Thyroid gland (tissue), 4 donors: ENCODE data around the gene KIAA1549. TPM values are rescaled to one million over a fixed set of nuclear protein-coding genes. Genes with fewer than 3 reads are reported as not detected.

Source experiments
- DNase-seq, 2 donors: peaks; one replicate each; pipeline ENCODE4 v3.0.0-alpha.2; 2019
- H3K27ac ChIP-seq, 3 donors: fragments of 200-600 bp; sonication (generic); 1 replicate in 2 of 3; 2 replicates in 1 of 3; pipeline ENCODE4 v1.5.1; 2016 to 2019; ENCODE audit warnings: mild to moderate bottlenecking in 1 of 3, moderate library complexity in 1 of 3
- H3K27me3 ChIP-seq: fragments of 200-600 bp; sonication (generic); one replicate; pipeline ENCODE4 v1.5.1; 2019
- H3K36me3 ChIP-seq, 2 donors: fragments of 200-600 bp; sonication (generic); one replicate each; pipeline ENCODE4 v1.5.1; 2016 to 2019
- H3K4me1 ChIP-seq, 2 donors: fragments of 200-600 bp; sonication (generic); one replicate each; pipeline ENCODE4 v1.5.1; 2017 to 2019
- H3K4me3 ChIP-seq, 3 donors: fragments of 200-600 bp; sonication (generic); replicated peaks in 1 of 3; 1 replicate in 2 of 3; 2 replicates in 1 of 3; pipeline ENCODE4 v1.5.1; 2016; ENCODE audit warnings: mild to moderate bottlenecking in 1 of 3
- H3K9me3 ChIP-seq: fragments of 200-600 bp; sonication (generic); one replicate; pipeline ENCODE4 v1.5.1; 2017
- POLR2A ChIP-seq, 2 donors: fragments of 450-650 bp; IDR thresholded peaks; one replicate each; pipeline ENCODE4 v1.6.1; 2017; ENCODE audit warnings: antibody characterized with exemption in 2 of 2, mild to moderate bottlenecking in 2 of 2, moderate library complexity in 1 of 2
- WGBS, 2 donors: methylation state at CpG; one replicate each; pipeline ENCODE4 v1.1.5; 2017; 5-methylcytosine and 5-hydroxymethylcytosine counted together
- intact Hi-C: fragments of 100-400 bp; cut with DNase I; formaldehyde crosslinking; loops from one replicate; pipeline ENCODE4 v1.15.1; 2023
- total RNA-seq, 4 donors: library from RNA; depleted of rRNA; stranded (reverse); fragments of >200 nt; gene quantifications; one replicate each; pipeline ENCODE4 v1.2.3, GENCODE V29; 2016
- TF ChIP-seq, protein P1 (sequence below), 6 experiments: fragments of 200-600 bp in 3 of 6; fragments of 450-650 bp in 3 of 6; sonication (generic) in 3 of 6; IDR thresholded peaks; one replicate each; pipeline ENCODE4 v1.5.1; 2016 to 2019; ENCODE audit warnings: antibody characterized with exemption in 6 of 6, mild to moderate bottlenecking in 2 of 6, inconsistent platforms in 1 of 6, moderate library complexity in 1 of 6

KIAA1549 gene
- total RNA-seq, 4 donors from 2014 or later, result 1.2 to 3.9 (median 2.6) TPM

DNA sequence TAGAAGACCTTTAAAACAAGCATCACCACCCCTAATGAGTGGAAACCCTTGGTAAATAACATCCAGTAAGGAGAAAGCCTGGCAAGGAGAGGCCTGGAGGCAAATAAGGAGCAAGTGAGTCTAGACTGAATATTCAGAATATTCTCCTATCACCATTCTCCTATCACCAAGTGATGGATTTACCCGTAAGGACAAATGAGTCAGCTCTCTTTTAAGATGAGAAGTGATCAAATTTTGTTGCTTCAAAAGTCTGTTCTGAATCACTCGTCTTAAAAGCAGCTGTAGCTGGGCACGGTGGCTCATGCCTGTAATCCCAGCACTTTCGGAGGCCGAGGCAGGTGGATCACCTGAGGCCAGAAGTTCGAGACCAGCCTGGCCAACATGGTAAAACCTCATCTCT is 28.4 kb downstream of the KIAA1549 start:
- no peak overlapping the region for H3K27ac ChIP-seq
- 98 to 99% methylated on average over 6 of the region's 6 CpGs for WGBS, 2 donors
- DNase-seq, result no peak
- peaks cover 7% of the 10 kb centered on the region in 2 donors for H3K4me1 ChIP-seq
- no peaks in the 10 kb centered on the region for H3K36me3 ChIP-seq
- TF ChIP-seq POLR2A (IDR thresholded peaks at IDR 0.05), result no peak
- TF ChIP-seq, protein P1, sequence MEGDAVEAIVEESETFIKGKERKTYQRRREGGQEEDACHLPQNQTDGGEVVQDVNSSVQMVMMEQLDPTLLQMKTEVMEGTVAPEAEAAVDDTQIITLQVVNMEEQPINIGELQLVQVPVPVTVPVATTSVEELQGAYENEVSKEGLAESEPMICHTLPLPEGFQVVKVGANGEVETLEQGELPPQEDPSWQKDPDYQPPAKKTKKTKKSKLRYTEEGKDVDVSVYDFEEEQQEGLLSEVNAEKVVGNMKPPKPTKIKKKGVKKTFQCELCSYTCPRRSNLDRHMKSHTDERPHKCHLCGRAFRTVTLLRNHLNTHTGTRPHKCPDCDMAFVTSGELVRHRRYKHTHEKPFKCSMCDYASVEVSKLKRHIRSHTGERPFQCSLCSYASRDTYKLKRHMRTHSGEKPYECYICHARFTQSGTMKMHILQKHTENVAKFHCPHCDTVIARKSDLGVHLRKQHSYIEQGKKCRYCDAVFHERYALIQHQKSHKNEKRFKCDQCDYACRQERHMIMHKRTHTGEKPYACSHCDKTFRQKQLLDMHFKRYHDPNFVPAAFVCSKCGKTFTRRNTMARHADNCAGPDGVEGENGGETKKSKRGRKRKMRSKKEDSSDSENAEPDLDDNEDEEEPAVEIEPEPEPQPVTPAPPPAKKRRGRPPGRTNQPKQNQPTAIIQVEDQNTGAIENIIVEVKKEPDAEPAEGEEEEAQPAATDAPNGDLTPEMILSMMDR (IDR thresholded peaks at IDR 0.05), result no peak
- H3K9me3 ChIP-seq, result no peaks in the 10 kb centered on the region
- intact Hi-C loops, result no loop called here
- H3K27me3 ChIP-seq, result no peaks in the 10 kb centered on the region
- H3K4me3 ChIP-seq, result no peak overlapping the region

DNA sequence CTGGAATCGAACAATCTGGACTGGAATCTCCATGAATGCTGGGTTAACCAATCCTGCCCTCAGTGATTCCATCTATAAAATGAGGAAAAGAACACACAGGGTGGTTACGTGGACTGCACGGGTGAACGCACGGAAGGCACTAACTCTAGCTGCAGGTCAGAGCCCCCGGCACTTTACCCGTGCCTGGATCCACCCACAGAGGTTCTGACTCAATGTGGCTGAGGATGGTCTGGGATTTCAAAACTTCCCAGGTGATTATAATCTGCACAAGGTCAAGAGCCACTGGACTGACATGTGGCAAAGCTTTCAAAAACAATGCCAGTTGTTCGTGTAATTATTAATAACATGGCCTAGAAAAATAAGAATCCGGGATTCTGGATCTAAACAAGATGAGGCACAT is 29.2 kb downstream of the KIAA1549 start:
- intact Hi-C loops, result no loop called here
- Histone ChIP-seq H3K9me3 (no peaks in the 10 kb centered on the region), H3K36me3 (no peaks in the 10 kb centered on the region), H3K4me3 (no peak overlapping the region), H3K27me3 (no peaks in the 10 kb centered on the region), H3K4me1 (peaks cover 7% of the 10 kb centered on the region in 2 donors), H3K27ac (no peak overlapping the region)
- 71 to 75% methylated on average over 9 of the region's 9 CpGs for WGBS, 2 donors
- DNase-seq, result no peak
- TF ChIP-seq, protein P1 (IDR thresholded peaks at IDR 0.05), result no peak
- TF ChIP-seq POLR2A (IDR thresholded peaks at IDR 0.05), result no peak

DNA sequence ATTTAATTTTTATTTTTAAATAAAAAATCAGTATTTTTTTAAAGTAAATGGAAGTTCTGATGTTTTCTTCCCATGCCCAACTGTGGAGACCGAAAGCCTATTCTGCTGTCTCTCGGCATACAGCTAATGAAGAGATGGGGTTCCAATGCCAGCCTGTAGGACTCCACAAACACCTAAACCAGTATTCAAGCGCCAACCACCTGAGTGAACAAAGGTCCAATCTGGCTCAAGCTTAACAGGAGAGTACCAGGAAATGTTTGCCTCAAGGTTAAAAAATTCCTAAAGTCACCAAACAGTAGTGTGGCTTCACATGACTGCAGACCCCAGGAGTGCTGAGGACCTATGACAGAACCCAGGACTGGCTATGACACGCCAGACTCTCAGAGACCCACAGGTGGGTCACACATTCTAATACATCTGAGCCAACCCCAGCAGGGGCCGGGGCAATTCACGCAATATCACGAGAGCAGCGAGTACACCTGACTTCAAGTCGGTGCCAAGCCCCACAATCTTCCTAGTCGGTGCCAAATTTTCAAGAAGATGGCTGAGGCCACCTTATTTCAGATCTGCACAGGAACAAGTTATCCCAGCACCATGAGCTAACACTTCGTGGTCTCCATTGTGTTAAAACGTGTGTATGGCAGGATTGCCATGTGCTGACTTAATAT is 31.6 kb downstream of the KIAA1549 start:
- TF ChIP-seq, protein P1 (IDR thresholded peaks at IDR 0.05), result no peak
- intact Hi-C loops, result no loop called here
- Histone ChIP-seq H3K4me3 (no peak overlapping the region), H3K4me1 (peaks cover 7% of the 10 kb centered on the region in 2 donors), H3K27me3 (no peaks in the 10 kb centered on the region), H3K27ac (no peak overlapping the region), H3K36me3 (no peaks in the 10 kb centered on the region), H3K9me3 (no peaks in the 10 kb centered on the region)
- DNase-seq, result no peak
- 92 to 95% methylated on average over 12 of the region's 12 CpGs for WGBS, 2 donors

DNA sequence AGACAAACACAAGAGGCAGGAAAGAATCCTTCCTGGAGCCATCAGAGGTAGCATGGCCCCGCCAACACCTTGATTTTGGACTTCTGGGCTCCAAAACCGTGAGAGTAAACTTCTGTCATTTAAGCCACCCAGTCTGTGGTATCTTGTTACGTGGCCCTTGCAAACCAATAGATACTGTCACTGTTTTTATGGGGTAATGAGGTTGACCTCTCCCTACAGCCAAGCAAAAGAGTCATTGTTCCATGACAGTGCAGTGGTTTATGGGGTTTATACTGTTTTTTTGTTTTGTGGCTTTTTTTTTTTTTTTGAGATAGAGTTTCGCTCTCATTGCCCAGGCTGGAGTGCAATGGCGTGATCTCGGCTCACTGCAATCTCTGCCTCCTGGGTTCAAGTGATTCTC is 32.8 kb downstream of the KIAA1549 start:
- Histone ChIP-seq H3K4me3 (no peak overlapping the region), H3K4me1 (peaks cover 7% of the 10 kb centered on the region in 2 donors), H3K9me3 (no peaks in the 10 kb centered on the region), H3K36me3 (no peaks in the 10 kb centered on the region), H3K27me3 (no peaks in the 10 kb centered on the region), H3K27ac (no peak overlapping the region)
- 94 to 98% methylated on average over 6 of the region's 6 CpGs for WGBS, 2 donors
- no peak for DNase-seq
- TF ChIP-seq POLR2A (IDR thresholded peaks at IDR 0.05), result no peak
- TF ChIP-seq, protein P1 (IDR thresholded peaks at IDR 0.05), result no peak
- intact Hi-C loops, result no loop called here

DNA sequence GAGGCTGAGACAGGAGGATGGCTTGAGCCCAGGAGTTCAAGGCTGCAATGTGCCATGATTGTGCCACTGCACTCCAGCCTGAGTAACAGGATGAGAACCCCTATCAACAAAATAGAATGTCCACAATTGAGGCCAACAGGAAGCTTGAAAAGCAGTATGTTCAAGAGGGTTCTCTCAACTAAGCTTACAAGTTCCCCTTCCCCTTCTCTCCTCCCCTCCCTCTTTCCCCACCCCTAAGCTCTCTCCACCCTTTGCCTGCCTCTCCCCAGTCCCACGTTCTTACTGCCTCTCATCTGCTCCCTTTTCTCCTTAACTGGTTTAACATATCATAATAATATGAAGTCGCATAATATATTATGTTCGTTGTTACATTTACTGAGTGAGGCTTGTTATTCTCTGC is 35.4 kb downstream of the KIAA1549 start:
- WGBS, 2 donors, result 76 to 77% methylated on average over 3 of the region's 3 CpGs
- no peaks in the 10 kb centered on the region for H3K9me3 ChIP-seq
- no peak for TF ChIP-seq POLR2A (IDR thresholded peaks at IDR 0.05)
- TF ChIP-seq, protein P1 (IDR thresholded peaks at IDR 0.05), result no peak
- no peaks in the 10 kb centered on the region for H3K36me3 ChIP-seq
- H3K4me3 ChIP-seq, result no peak overlapping the region
- H3K27me3 ChIP-seq, result no peaks in the 10 kb centered on the region
- no peak for DNase-seq
- intact Hi-C loops, result no loop called here
- no peaks in the 10 kb centered on the region for H3K4me1 ChIP-seq
- no peak overlapping the region for H3K27ac ChIP-seq
